ENCODE results near the gene PRSS27.
A peak's percentile ranks its signal among the peaks of the same experiment; 100 is the strongest.
"Not testable (repeated sequence)": the region's sequence is repeated elsewhere in the genome, so short reads cannot be mapped to it uniquely, and the experiment has no call there.

The PRSS27 gene

DNA sequence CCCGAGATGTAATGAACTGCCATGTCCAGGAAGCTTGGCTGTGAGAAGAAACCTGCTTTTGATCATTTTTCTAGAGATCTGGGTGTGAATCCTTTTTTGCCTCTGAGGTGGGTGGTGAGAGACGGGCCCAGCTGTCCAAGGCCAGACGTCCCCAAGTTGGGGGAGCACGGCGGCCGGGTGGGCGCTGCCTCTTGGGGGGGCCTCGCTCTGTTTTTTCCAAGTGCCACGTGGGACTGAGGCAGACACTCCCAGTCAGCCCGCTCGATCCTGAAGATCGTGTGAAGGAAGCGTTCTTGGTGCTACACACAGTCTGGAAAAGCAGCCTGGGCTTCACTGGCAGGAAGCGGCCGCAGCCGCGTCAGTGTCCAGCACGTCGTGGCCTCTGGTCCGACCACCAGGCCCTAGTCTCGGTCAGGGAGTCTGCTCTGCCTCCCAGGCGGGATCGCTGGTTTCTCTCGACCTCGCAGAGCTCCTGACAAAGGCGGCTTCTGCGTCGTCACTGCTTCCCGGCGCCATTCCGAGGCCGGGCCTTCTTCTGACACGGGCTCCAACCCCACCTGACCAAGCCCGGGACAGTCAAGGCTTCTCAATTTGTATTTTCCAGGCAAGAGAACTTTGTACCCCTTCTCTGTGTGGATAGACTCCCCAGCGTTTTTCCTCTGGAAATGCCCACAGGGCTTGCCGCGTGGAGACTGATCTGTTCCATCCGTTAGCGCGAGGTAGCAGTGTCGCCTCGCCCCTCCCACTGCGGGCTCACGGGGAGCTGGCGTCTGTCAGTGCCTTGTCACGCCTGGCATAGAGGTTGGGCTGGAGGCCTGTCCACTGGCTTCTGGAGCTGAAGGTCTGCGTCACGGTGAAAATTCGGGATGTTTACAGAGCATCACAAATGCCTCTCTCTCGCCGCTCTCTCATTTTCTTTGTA lies 12.4 kb downstream of the PRSS27 start:
- DNase-seq, result peak; percentile 14

DNA sequence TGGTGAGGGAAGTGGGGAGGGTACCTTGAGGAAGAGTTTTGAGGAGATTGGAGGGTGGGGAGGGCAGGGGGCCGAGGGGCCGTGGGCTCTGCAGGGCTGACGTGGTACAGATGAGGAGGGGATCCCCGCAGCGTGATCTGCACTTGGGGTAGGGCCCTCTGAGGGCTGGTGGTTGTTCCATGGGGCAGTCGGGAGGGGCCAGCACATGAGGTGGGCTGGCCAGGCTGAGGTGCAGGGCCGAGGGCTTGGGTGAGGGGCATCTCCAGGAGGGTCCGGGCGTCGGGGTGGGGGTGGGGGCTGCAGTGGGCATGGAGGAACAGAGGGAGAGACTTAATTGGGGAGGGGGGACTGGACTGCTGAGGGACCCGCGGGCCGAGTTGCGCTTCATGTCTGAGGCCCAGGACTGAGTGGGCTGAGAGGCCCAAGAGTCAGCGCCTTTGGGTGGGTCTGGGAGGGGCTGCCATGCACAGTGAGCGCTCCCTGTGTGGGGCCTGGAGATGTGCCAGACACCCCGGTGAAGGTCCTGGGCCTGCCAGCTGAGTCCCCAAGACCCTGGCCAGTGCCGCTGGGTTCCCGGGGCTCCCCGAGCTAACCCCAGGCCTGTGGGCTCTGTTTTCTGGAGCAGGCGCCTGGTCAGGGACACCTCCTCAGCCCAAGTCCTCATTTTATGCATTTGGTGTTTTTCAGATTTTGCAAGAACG lies 13.3 kb downstream of the PRSS27 start:
- peak; percentile 28 for DNase-seq

- DNase-seq, result no peak
Measured at GRCh38 chr16:2706085-2706484, 13.9 kb downstream of the PRSS27 start.

DNA sequence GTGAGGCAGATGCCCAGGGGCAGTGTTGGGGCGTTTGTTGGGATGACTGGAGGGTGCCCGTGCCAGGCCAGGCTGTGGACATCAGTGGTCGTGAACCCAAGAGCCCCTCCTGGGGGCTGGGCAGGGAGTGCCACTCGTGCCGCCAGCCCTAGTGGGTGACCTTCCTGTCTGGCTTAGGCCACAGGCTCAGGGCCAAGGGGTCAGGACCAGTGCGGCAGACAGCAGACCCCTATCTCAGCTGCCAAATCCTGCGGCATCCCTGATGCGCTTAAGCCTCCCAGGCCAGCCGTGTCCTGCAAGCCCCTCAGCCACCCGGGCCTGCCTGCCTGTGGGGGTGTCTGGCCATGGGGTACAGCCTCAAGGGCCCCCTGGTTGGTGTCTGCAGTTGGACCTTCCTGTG lies 14.7 kb downstream of the PRSS27 start:
- no peak for DNase-seq

- DNase-seq, result no peak
Measured at GRCh38 chr16:2704983-2705275, 15.1 kb downstream of the PRSS27 start.

DNA sequence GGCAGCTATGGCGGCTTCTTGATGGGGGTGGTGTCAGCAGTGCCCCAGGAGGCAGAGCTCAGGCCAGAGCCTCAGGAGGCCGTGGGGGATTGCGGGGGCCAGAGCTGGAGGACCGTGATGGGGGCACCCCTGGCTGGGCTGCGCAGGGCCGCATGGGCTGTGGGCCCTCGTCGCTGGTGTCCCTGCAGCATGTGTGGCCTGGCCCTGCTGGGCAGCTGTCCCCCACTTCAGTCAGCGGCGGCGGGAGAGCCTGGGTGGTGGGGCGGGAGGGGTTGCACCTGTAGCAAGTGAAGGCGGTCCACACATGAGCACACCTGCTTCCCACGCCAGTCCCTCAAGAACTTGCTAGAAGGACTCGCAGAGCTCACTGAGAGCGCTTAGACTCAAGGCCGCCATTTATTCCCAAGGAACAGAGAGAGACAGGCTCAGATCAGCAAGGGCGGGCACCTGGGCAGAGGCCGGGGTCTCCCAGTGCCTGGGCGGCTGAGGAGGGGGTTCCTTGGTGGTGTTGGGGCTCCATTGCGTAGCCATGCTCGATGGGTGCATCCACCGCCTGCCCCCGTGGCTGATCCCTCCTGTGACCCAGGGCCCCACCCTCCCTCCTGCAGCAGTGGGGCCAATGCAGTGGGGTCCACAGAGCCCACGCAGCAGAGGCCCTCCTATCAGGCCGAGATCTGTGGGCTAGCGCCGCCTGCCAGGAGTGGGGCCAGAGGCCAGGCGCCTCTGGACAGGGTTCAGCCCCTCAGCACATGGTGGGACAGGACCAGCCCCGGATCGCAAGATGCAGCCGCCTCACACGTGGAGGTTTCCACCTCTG lies 15.7 kb downstream of the PRSS27 start:
- no peak for DNase-seq

DNA sequence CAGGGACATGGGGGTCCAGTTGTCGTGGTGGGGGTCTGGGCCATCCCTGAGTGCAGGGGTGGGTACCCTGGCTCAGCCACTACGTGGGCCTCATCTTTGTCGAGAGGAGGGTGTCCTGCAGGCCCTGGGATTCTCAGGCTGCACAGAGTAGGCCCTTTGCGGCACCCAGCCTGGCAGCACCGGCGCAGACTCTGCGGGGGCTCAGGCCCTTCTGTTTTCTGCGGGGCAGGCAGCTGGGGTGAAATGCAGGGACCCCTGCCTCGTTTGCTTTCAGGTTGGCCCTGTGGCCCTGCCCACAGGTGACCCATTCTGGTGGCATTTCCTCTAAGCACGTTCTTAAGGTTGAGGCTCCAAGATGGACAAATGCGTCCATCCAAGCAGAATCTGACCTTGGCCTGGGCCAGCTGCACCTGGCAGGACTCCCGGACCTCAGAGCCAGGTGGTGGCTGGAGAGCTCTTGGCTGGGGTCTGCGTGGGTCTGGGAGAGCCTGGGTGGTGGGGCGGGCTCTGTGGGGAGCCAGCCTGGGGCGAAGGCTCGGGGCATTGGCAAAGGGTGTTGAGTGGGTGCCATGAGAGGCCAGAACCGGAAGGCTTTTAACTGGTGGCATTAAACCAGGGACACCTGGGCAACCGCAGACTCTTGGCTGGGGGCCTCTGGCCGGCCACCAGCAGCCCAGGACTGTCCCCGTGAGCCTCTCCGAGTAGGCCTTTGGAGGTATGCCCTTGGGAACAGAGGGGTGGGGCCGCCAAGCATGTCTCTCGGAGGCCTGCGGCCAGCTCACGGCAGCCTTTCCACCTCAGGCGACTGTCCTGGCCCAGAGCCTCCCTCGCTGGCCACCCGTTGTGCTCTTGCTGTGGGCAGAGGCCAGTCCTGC lies 16.9 kb downstream of the PRSS27 start:
- DNase-seq, result no peak

DNA sequence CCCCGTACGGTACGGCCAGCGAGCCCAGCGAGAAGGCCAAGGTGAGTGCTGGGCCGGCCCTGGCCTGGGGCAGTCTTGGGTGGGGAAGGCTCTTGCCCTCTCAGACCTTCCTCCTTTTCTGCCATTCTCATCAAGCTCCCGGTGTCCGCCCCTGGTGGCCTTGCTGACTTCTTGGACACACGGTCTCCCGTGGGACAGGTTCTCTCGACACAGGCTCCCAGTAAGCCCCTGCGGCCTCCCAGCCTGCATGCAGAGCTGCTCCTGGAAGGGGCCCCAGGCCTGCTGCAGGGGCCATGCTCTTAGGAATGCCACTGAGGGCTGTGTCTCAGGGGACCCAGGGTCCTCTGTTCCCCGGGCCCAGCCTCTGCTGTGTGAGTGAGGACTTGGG lies 17.6 kb downstream of the PRSS27 start:
- DNase-seq, result no peak

- no peak for DNase-seq
Measured at GRCh38 chr16:2701713-2702437, 18.1 kb downstream of the PRSS27 start.

GRCh38 chr16:2701272-2701671 lies 18.8 kb downstream of the PRSS27 start:
- no peak for DNase-seq

DNA sequence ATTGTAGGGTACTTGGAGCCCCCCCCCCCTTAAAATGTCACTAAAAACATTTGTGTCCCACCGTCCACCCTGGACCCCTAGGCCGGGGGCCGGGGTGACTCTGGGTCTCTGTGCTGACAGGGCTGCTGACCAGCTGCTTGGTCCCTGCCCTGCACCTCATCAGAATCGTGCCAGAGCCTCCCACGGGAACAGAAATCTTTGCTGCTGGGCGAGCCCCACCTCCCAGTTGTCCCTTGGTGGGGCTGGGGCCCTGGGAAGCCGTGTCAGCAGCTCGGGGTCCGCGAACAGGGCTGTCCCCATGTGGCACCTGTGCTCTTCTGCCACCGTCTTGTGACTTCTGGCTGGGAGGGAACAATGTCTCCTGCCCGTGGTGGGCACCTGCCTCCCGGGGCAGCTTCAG lies 19.2 kb downstream of the PRSS27 start:
- no peak for DNase-seq

- DNase-seq, result no peak
Measured at GRCh38 chr16:2699791-2700600, 20.0 kb downstream of the PRSS27 start.

DNA sequence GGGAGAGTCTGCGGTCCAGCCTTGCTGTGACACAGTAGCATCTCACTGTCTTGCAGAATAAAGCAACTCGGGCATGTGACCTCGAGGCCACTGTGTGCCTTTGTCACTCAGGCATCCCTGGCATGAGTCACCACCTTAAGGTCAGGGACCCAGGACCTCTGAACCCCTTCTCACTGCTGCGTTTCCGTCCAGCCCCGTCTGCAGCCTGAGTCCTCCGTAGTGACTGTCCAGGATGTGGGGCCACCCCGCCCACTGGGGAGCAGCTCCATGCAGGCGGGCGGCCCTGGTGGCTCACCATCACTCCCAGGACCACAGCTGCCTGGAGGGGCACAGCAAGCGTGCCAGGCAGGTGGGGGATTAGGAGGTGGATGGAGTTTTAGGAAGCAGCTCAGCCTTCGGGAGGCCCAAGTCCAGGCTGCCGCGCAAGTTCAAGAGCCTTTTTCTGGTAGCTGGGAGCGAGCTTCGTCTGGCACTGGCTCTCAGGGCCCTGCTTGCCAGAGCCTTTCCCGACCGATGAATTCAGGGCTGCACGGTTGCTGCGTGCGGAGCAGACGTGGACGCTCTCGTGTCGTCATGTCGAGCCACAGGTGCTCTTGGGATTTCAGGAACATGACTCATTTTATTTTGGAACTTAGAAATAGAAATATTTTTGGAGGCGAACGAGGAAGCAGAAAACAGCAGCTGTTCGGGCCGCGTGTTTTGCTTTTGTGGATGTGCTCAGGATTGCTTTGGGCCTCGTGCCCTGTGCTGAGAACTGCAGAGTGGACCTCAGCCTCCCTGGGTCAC lies 20.9 kb downstream of the PRSS27 start:
- no peak for DNase-seq

- DNase-seq, result no peak
Measured at GRCh38 chr16:2698103-2698870, 21.7 kb downstream of the PRSS27 start.

- no peak for DNase-seq
Measured at GRCh38 chr16:2697401-2697948, 22.5 kb downstream of the PRSS27 start.

- not testable (repeated sequence) for DNase-seq
Measured at GRCh38 chr16:2696601-2697250, 23.3 kb downstream of the PRSS27 start.

GRCh38 chr16:2692948-2693651 lies 26.9 kb downstream of the PRSS27 start:
- peak; percentile 69 for DNase-seq
